Stimulated activated CD4-positive, alpha-beta T cell treated with anti-CD3 and anti-CD28 coated beads, Interleukin-15, amount 100 ng/mL, for 48 hours (primary cell): ENCODE results near the gene ACP7.
"Not testable (repeated sequence)": the region's sequence is repeated elsewhere in the genome, so short reads cannot be mapped to it uniquely, and the experiment has no call there.

Experiments
- DNase-seq, 2 donors: peaks; one replicate each; pipeline ENCODE4 v3.0.0-alpha.2; 2020; ENCODE audit warnings: low read depth in 2 of 2

ACP7 gene

GRCh38 chr19:39131255-39131755, 47.1 kb downstream of the ACP7 start:
- no peak for DNase-seq

- peak in 1 of 2 donors; percentile 19 for DNase-seq
Observed at GRCh38 chr19:39132344-39132969, 48.3 kb downstream of the ACP7 start.

GRCh38 chr19:39133431-39134270, 49.5 kb downstream of the ACP7 start:
- no peak for DNase-seq

GRCh38 chr19:39135701-39136100, 51.5 kb downstream of the ACP7 start:
- no peak for DNase-seq

GRCh38 chr19:39136225-39136940, 52.2 kb downstream of the ACP7 start:
- DNase-seq, result no peak

- no peak for DNase-seq
Observed at GRCh38 chr19:39137131-39137530, 53.0 kb downstream of the ACP7 start.

- no peak for DNase-seq
Observed at GRCh38 chr19:39138221-39139211, 54.3 kb downstream of the ACP7 start.

GRCh38 chr19:39139305-39139874, 55.2 kb downstream of the ACP7 start:
- DNase-seq, result no peak

GRCh38 chr19:39139971-39140453, 55.8 kb downstream of the ACP7 start:
- DNase-seq, result no peak

GRCh38 chr19:39140594-39140993, 56.4 kb downstream of the ACP7 start:
- DNase-seq, result no peak

- DNase-seq, result no peak
Observed at GRCh38 chr19:39141929-39142328, 57.8 kb downstream of the ACP7 start.

GRCh38 chr19:39142630-39143029, 58.5 kb downstream of the ACP7 start:
- DNase-seq, result no peak

GRCh38 chr19:39143757-39144289, 59.7 kb downstream of the ACP7 start:
- DNase-seq, result not testable (repeated sequence)

GRCh38 chr19:39144290-39145071, 60.3 kb downstream of the ACP7 start:
- DNase-seq, result no peak

- DNase-seq, result no peak
Observed at GRCh38 chr19:39145180-39145953, 61.2 kb downstream of the ACP7 start.

- DNase-seq, result no peak
Observed at GRCh38 chr19:39146091-39146490, 61.9 kb downstream of the ACP7 start.

GRCh38 chr19:39146686-39147450, 62.7 kb downstream of the ACP7 start:
- no peak for DNase-seq

GRCh38 chr19:39147480-39147879, 63.3 kb downstream of the ACP7 start:
- DNase-seq, result no peak
